ENCODE results near the gene TEX54.

GRCh38 chr11:62805076-62805892 lies 27.4 kb downstream of the TEX54 start, which contains the start of gene NXF1:
- peak in 1 of 2 donors; percentile 8 for TF ChIP-seq CTCF (conservative IDR thresholded peaks at IDR 0.05 in 1 of 2, IDR thresholded peaks at IDR 0.05 in 1 of 2; ENCODE audit: low read depth in 1 of 2, low read length in 2 of 2)
- no peak for TF ChIP-seq EZH2 (IDR thresholded peaks at IDR 0.05; ENCODE audit: low read length, missing control alignments)

Measured in fibroblast of lung (primary cell).